Prostate gland (tissue), 2 donors: ENCODE results near the gene NABP2. TPM values are rescaled to one million over a fixed set of nuclear protein-coding genes. Genes with fewer than 3 reads are reported as not detected.

Experiments
- DNase-seq: peaks from one replicate; pipeline ENCODE4 v3.0.0-alpha.2; 2019; ENCODE audit warnings: low spot score
- H3K27ac ChIP-seq, 2 donors: fragments of 200-600 bp; sonication (generic); 2 replicates each; pipeline ENCODE4 v1.5.1; 2017 to 2019
- H3K27me3 ChIP-seq: fragments of 200-600 bp; sonication (generic); replicated peaks from 2 replicates; pipeline ENCODE4 v1.5.1; 2019; ENCODE audit not compliant: insufficient read depth
- H3K36me3 ChIP-seq, 2 donors: fragments of 200-600 bp; sonication (generic); 1 replicate in 1 of 2; 2 replicates in 1 of 2; pipeline versions ENCODE4 v1.5.1 to v1.8.1; 2017 to 2019
- H3K4me1 ChIP-seq: fragments of 200-600 bp; sonication (generic); replicated peaks from 2 replicates; pipeline ENCODE4 v1.5.1; 2019
- H3K4me3 ChIP-seq, 2 donors: fragments of 200-600 bp; sonication (generic); 2 replicates each; pipeline ENCODE4 v1.5.1; 2017 to 2019
- H3K9me3 ChIP-seq: fragments of 200-600 bp; sonication (generic); 2 replicates; pipeline ENCODE4 v1.5.1; 2017
- POLR2A ChIP-seq: fragments of 450-650 bp; IDR thresholded peaks from one replicate; pipeline ENCODE4 v1.6.1; 2016; ENCODE audit warnings: antibody characterized with exemption, mild to moderate bottlenecking
- POLR2AphosphoS5 ChIP-seq: sonication (generic); formaldehyde crosslinking; IDR thresholded peaks from one replicate; pipeline ENCODE4 v1.6.1; 2017; ENCODE audit warnings: antibody characterized with exemption
- WGBS: methylation state at CpG from one replicate; pipeline ENCODE4 v1.1.5; 2018; 5-methylcytosine and 5-hydroxymethylcytosine counted together
- intact Hi-C: fragments of 100-400 bp; cut with DNase I; formaldehyde crosslinking; loops from one replicate; pipeline ENCODE4 v1.14.2; 2022
- total RNA-seq, 2 donors: library from RNA; depleted of rRNA; stranded (reverse); fragments of >200 nt; gene quantifications; one replicate each; pipeline ENCODE4 v1.1.0, GENCODE V29; 2016
- TF ChIP-seq, protein P1 (sequence below), 4 experiments: fragments of 200-600 bp in 2 of 4; fragments of 450-650 bp in 2 of 4; sonication (generic) in 2 of 4; IDR thresholded peaks; 1 replicate in 3 of 4; 2 replicates in 1 of 4; pipeline ENCODE4 v1.5.1; 2016 to 2019; ENCODE audit warnings: antibody characterized with exemption in 4 of 4, mild to moderate bottlenecking in 2 of 4, moderate library complexity in 2 of 4

NABP2 gene
- total RNA-seq, 2 donors from 2014 or later = 21.4 to 33.2 TPM

DNA sequence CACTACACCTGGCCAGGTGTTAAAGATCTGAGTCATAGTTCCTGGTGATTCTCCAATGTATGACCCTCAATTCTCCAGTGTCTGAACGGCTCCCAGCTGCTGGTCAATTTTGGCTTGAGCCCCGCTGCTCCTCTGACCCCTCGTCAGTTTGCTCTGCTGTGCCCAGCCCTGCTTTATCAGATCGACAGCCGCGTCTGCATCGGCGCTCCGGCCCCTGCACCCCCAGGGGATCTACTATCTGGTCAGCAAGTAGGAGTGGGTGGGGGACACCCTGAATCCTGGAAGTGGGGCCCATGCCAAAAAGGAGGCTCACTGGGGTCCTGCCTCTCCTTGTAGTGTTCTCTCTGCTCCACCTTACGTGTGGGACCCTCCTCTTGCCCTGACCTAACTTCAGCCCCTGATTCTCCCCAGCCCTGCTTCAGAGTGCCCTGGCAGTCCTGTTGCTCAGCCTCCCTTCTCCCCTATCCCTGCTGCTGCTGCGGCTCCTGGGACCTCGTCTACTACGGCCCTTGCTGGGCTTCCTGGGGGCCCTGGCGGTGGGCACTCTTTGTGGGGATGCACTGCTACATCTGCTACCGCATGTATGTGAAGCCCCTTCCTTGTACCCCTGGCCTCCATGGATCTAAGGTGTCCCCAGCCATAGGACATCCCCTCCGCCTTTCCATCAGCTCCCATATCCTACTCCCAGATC lies 10.7 kb downstream of the NABP2 start:
- TF ChIP-seq POLR2A (no peak), POLR2AphosphoS5 (no peak)
- TF ChIP-seq, protein P1, sequence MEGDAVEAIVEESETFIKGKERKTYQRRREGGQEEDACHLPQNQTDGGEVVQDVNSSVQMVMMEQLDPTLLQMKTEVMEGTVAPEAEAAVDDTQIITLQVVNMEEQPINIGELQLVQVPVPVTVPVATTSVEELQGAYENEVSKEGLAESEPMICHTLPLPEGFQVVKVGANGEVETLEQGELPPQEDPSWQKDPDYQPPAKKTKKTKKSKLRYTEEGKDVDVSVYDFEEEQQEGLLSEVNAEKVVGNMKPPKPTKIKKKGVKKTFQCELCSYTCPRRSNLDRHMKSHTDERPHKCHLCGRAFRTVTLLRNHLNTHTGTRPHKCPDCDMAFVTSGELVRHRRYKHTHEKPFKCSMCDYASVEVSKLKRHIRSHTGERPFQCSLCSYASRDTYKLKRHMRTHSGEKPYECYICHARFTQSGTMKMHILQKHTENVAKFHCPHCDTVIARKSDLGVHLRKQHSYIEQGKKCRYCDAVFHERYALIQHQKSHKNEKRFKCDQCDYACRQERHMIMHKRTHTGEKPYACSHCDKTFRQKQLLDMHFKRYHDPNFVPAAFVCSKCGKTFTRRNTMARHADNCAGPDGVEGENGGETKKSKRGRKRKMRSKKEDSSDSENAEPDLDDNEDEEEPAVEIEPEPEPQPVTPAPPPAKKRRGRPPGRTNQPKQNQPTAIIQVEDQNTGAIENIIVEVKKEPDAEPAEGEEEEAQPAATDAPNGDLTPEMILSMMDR (IDR thresholded peaks at IDR 0.05) = no peak
- no peak overlapping the region for H3K27ac ChIP-seq
- intact Hi-C loops = no loop called here
- H3K4me1 ChIP-seq = no peaks in the 10 kb centered on the region
- WGBS = 71% methylated on average over 16 of the region's 16 CpGs
- H3K27me3 ChIP-seq = no peaks in the 10 kb centered on the region
- no peak overlapping the region for H3K4me3 ChIP-seq
- no peaks in the 10 kb centered on the region for H3K9me3 ChIP-seq
- DNase-seq = no peak
- no peaks in the 10 kb centered on the region for H3K36me3 ChIP-seq

DNA sequence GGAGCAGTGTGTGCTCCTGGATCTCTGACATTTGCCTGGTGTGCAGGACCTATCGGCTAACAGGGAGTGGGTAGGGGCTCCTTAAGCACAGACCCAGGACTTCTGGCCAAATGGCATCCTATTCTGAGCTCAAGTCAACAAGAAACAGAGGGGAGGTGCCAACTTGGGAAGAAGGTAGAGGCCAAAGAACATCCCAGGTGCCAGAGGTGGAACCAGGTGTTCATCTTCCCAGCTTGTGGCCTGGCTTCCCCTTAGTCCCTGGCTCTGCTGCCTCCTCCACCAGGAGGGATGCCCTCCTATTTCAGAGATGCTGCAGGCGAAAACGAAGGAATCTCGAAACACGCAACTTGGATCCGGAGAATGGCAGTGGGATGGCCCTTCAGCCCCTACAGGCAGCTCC lies 11.9 kb downstream of the NABP2 start:
- no peaks in the 10 kb centered on the region for H3K4me1 ChIP-seq
- no peaks in the 10 kb centered on the region for H3K36me3 ChIP-seq
- TF ChIP-seq, protein P1 (IDR thresholded peaks at IDR 0.05) = no peak
- TF ChIP-seq POLR2AphosphoS5 (no peak), POLR2A (no peak)
- no peak overlapping the region for H3K4me3 ChIP-seq
- intact Hi-C loops = no loop called here
- no peak for DNase-seq
- H3K27ac ChIP-seq = no peak overlapping the region
- H3K27me3 ChIP-seq = no peaks in the 10 kb centered on the region
- H3K9me3 ChIP-seq = no peaks in the 10 kb centered on the region
- 92% methylated on average over 6 of the region's 6 CpGs for WGBS

GRCh38 chr12:56236985-56237384 lies 12.8 kb downstream of the NABP2 start:
- TF ChIP-seq, protein P1 (IDR thresholded peaks at IDR 0.05) = no peak
- TF ChIP-seq POLR2A (no peak), POLR2AphosphoS5 (no peak)
- Histone ChIP-seq H3K27ac (no peak overlapping the region), H3K4me3 (no peak overlapping the region), H3K36me3 (no peaks in the 10 kb centered on the region), H3K4me1 (no peaks in the 10 kb centered on the region), H3K27me3 (no peaks in the 10 kb centered on the region), H3K9me3 (no peaks in the 10 kb centered on the region)
- no peak for DNase-seq
- intact Hi-C loops = no loop called here
- WGBS = 56% methylated on average over 5 of the region's 5 CpGs

DNA sequence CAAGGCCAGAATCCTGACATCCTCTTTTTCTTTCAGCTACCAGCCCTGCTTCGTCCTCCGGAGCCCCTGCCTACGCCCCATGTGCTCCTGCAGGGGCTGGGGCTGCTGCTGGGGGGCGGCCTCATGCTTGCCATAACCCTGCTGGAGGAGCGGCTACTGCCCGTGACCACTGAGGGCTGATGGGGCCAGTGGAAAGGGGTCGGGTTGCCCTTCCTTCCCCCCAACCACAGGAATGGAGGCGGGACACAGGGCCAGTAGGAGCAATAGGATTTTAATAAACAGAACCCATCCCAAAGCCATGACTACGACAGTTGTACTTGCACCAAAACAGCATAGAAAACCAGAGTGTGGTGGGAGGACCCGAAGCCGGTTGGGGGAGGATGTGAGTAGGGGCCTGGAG lies 13.4 kb downstream of the NABP2 start:
- no peaks in the 10 kb centered on the region for H3K9me3 ChIP-seq
- H3K27ac ChIP-seq = no peak overlapping the region
- no peak overlapping the region for H3K4me3 ChIP-seq
- H3K27me3 ChIP-seq = no peaks in the 10 kb centered on the region
- H3K4me1 ChIP-seq = no peaks in the 10 kb centered on the region
- H3K36me3 ChIP-seq = peaks cover under 1 to 3% of the 10 kb centered on the region in 2 donors
- intact Hi-C loops = no loop called here
- 76% methylated on average over 11 of the region's 11 CpGs for WGBS
- TF ChIP-seq, protein P1 (IDR thresholded peaks at IDR 0.05) = no peak
- no peak for TF ChIP-seq POLR2AphosphoS5
- TF ChIP-seq POLR2A = no peak
- DNase-seq = no peak
